ENCODE measurements around the gene C11orf21.

C11orf21 gene

GRCh38 chr11:2258501-2259465 is 42.9 kb downstream of the C11orf21 start:
- no peak for DNase-seq

DNA sequence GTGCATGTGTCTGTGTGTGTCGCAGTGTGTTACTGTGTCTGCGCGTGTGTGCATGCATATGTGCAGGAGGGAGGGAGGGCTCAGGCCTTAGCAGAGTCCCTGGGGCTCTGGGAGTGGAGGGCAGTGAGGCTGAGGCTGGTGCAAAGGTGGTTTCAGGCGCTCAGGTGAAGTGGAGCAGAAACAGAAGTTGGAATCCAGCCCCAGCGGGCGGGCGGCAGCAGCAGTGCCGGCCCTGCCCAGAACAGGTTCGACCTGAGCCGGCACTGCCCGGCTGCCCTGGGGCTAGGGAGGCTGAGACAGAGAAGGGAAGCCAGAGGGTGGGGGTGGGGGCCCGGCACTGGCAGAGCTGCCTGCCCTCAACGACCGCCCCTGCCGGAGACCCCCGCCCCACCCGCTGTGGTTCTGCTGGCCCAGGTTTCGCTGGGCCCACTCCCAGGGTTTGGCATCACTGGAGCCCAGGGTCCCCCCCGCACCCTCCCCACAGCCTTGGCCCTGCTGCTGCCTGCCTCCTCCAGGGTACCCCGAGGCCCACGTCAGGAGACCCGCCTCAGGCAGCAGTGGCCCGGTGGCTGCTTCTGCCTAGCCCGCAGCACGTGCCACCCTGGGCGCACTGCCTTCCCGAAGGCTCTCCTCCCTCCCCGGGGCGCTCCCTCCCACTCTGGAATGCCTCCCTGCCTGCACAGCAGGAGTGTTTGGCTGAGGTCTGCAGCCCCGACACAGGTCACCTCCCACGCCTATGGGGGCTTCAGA is 44.6 kb downstream of the C11orf21 start:
- no peak for DNase-seq

DNA sequence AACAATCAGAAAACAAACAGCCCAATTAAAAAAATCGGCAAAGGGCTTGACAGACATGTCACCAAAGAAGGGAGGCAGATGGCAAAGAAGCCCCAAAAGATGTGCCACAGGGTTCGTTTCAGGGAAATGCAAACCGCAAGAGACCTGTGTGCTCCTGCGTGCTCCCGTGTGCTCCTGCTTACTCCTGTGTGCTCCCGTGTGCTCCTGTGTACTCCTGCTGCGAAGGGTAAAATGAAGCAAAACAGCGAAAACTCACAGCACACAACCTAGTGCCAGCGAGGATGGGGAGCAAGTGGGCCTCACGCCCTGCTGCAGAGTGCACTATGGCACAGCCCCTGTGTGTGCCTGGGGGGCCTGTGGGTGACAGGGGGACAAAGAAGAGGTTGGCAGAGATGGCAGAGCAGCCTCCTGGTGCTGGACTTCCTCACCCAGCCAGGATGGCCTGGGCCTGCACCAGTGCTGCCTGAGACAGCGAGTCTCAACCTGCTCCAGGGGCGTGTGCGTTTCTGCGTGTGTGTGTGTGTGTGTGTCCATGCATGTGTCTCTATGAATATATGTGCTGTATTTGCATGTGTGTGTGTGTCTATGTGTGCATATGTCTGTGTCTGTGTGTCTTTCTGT is 45.3 kb downstream of the C11orf21 start:
- DNase-seq: no peak

- no peak for DNase-seq
These were observed 49.7 kb downstream of the C11orf21 start for GRCh38 chr11:2252018-2252417.

DNA sequence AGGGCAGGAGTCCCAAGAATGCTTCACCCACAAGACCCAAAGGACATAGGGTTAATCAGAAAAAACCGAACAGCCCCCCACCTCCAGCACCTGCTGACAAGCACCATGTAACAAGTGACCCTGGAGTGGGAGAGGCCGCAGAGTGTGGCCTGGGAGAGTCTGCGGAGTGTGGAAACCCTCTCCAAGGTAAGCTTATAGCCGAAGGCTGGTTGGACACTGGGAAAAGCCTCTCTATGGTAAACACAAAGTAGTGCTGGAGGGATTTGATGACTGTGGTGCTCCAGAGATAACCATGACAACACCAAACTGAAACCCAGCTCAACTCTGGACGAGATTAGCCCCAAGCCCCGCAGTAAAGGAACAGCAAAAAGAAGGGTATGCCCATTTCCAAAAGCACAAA is 50.6 kb downstream of the C11orf21 start:
- no peak for DNase-seq

DNA sequence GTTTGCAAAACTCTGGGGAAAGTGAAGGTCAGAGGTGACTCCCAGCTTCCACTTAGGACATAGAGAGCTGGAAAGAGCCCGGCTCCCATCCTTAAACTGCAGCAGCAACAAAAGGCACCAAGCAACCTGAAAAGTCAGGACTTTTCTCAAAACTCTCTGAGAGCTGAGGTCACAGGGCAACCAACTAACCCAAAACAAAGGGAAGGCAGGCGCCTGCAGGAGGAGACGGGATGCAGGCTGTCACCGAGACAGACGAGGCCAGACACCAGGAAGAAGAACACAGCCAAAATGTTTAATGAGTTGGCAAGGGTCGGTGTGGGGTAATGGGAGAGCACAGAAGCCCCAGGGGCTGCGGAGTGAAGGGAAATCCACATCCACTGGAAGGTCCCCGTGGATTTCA is 51.2 kb downstream of the C11orf21 start:
- no peak for DNase-seq

- DNase-seq: no peak
These were observed 51.7 kb downstream of the C11orf21 start for GRCh38 chr11:2250041-2250440.

- DNase-seq: no peak
These were observed 52.4 kb downstream of the C11orf21 start for GRCh38 chr11:2249189-2249916.

- no peak for DNase-seq
These were observed 53.0 kb downstream of the C11orf21 start for GRCh38 chr11:2248762-2249161.

DNA sequence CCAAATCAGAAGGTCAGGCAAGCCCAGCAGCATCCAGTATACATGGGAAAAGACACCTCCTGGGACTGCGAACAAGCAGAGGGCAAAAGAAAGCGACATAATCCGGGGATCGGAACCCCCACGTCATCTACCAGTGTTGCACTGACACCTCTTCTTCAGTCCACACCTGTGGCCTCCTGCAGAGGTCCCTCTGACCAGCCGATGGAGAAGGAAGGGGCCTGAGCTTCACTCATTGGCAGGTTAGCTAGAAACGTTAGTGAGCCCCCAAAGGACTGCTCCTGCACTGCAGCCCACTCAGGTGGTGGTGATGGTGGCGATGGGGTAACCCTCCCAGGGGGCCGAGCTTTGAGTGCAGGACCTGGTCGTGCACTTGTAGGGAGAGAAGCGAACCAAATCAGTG is 53.5 kb downstream of the C11orf21 start:
- no peak for DNase-seq

GRCh38 chr11:2247496-2247895 is 54.2 kb downstream of the C11orf21 start:
- DNase-seq: no peak
